SK-N-SH treated with all-trans-retinoic acid at 6 μM for 48 hours (cell line): ENCODE results near the gene ADAP2.
A peak's percentile ranks its signal among the peaks of the same experiment; 100 is the strongest.

ENCODE experiments used
- ATAC-seq: fragments of 200-7000 bp; cut with Tn5 transposase; 3 replicates; pipeline ENCODE4 v1.9.1; 2020; ENCODE audit warnings: mild to moderate bottlenecking, moderate library complexity
- ARNTL ChIP-seq: fragments of 450-650 bp; formaldehyde crosslinking; IDR thresholded peaks from 2 replicates; pipeline ENCODE4 v1.5.0; 2020; ENCODE audit warnings: low read depth, mild to moderate bottlenecking, moderate library complexity, borderline replicate concordance
- BACH2 ChIP-seq: fragments of 250-450 bp; sonication (Bioruptor Pico); IDR thresholded peaks from 2 replicates; pipeline ENCODE4 v1.9.0; 2021; ENCODE audit warnings: mild to moderate bottlenecking, borderline replicate concordance
- CREB5 ChIP-seq: fragments of 250-450 bp; sonication (Bioruptor Pico); IDR thresholded peaks from 2 replicates; pipeline ENCODE4 v1.5.1; 2020; ENCODE audit warnings: low read depth, mild to moderate bottlenecking, moderate library complexity
- CSDC2 ChIP-seq: fragments of 250-450 bp; sonication (Bioruptor Pico); IDR thresholded peaks from 2 replicates; pipeline ENCODE4 v1.5.0; 2020; ENCODE audit warnings: mild to moderate bottlenecking, moderate library complexity
- CSRNP3 ChIP-seq: fragments of 250-450 bp; sonication (Bioruptor Pico); IDR thresholded peaks from 2 replicates; pipeline ENCODE4 v1.5.1; 2021; ENCODE audit warnings: mild to moderate bottlenecking, moderate library complexity
- ESRRG ChIP-seq: fragments of 250-450 bp; sonication (Bioruptor Pico); IDR thresholded peaks from 2 replicates; pipeline ENCODE4 v1.6.1; 2021; ENCODE audit warnings: mild to moderate bottlenecking
- GLIS3 ChIP-seq: fragments of 250-450 bp; sonication (Bioruptor Pico); IDR thresholded peaks from 2 replicates; pipeline ENCODE4 v1.5.0; 2020; ENCODE audit warnings: mild to moderate bottlenecking, moderate library complexity
- ISL1 ChIP-seq: fragments of 250-450 bp; sonication (Bioruptor Pico); IDR thresholded peaks from 2 replicates; pipeline ENCODE4 v2.1.2; 2022; ENCODE audit warnings: mild to moderate bottlenecking, moderate library complexity
- OSR1 ChIP-seq: fragments of 250-450 bp; sonication (Bioruptor Pico); IDR thresholded peaks from 2 replicates; pipeline ENCODE4 v1.8.0; 2022; ENCODE audit warnings: moderate library complexity, mild to moderate bottlenecking, inconsistent platforms
- PATZ1 ChIP-seq: fragments of 250-450 bp; sonication (Bioruptor Pico); IDR thresholded peaks from 2 replicates; pipeline ENCODE4 v1.8.0; 2020; ENCODE audit warnings: mild to moderate bottlenecking, moderate library complexity, borderline replicate concordance
- POU6F1 ChIP-seq: fragments of 250-450 bp; sonication (Bioruptor Pico); IDR thresholded peaks from 2 replicates; pipeline ENCODE4 v1.8.0; 2021; ENCODE audit warnings: low read depth, mild to moderate bottlenecking, moderate library complexity, borderline replicate concordance
- PPARA ChIP-seq: fragments of 250-450 bp; sonication (Bioruptor Pico); IDR thresholded peaks from 2 replicates; pipeline ENCODE4 v1.5.0; 2020; ENCODE audit warnings: mild to moderate bottlenecking, borderline replicate concordance
- RARB ChIP-seq: fragments of 250-450 bp; sonication (Bioruptor Pico); IDR thresholded peaks from 2 replicates; pipeline ENCODE4 v1.8.0; 2021; ENCODE audit warnings: mild to moderate bottlenecking, moderate library complexity
- SNAI2 ChIP-seq: fragments of 250-450 bp; sonication (Bioruptor Pico); IDR thresholded peaks from 2 replicates; pipeline ENCODE4 v1.5.0; 2020; ENCODE audit warnings: mild to moderate bottlenecking, moderate library complexity
- TCF4 ChIP-seq: fragments of 250-450 bp; sonication (Bioruptor Pico); IDR thresholded peaks from 2 replicates; pipeline ENCODE4 v1.8.0; 2021; ENCODE audit warnings: mild to moderate bottlenecking, moderate library complexity, borderline replicate concordance
- TOX ChIP-seq: fragments of 250-450 bp; sonication (Bioruptor Pico); IDR thresholded peaks from 2 replicates; pipeline ENCODE4 v1.8.0; 2021; ENCODE audit warnings: mild to moderate bottlenecking, moderate library complexity, borderline replicate concordance
- TSHZ2 ChIP-seq: fragments of 250-450 bp; sonication (Bioruptor Pico); IDR thresholded peaks from 2 replicates; pipeline ENCODE4 v1.5.0; 2020; ENCODE audit warnings: mild to moderate bottlenecking, moderate library complexity
- ZC3H10 ChIP-seq: fragments of 250-450 bp; sonication (Bioruptor Pico); IDR thresholded peaks from 2 replicates; pipeline ENCODE4 v1.5.1; 2021; ENCODE audit warnings: mild to moderate bottlenecking, moderate library complexity
- ZFP3 ChIP-seq: fragments of 250-450 bp; sonication (Bioruptor Pico); IDR thresholded peaks from 2 replicates; pipeline ENCODE4 v1.5.0; 2020; ENCODE audit warnings: mild to moderate bottlenecking, moderate library complexity
- ZNF565 ChIP-seq: fragments of 450-650 bp; formaldehyde crosslinking; conservative IDR thresholded peaks from 2 replicates; pipeline ENCODE4 v1.5.0; 2020; ENCODE audit warnings: low read depth, mild to moderate bottlenecking, moderate library complexity
- ZNF70 ChIP-seq: fragments of 450-650 bp; formaldehyde crosslinking; IDR thresholded peaks from 2 replicates; pipeline ENCODE4 v1.5.0; 2020; ENCODE audit warnings: mild to moderate bottlenecking, moderate library complexity
- ZNF8 ChIP-seq: fragments of 450-650 bp; formaldehyde crosslinking; IDR thresholded peaks from 2 replicates; pipeline ENCODE4 v1.5.0; 2020; ENCODE audit warnings: mild to moderate bottlenecking, moderate library complexity

Gene ADAP2

GRCh38 chr17:30894236-30894635, 27.5 kb upstream of the ADAP2 start:
- TF ChIP-seq GLIS3 (CRISPR knock-in tag) (no peak), ZC3H10 (CRISPR knock-in tag) (no peak), CREB5 (no peak), SNAI2 (CRISPR knock-in tag) (no peak)

GRCh38 chr17:30897311-30897710, 24.4 kb upstream of the ADAP2 start:
- no peak for TF ChIP-seq GLIS3 (CRISPR knock-in tag)
- no peak for TF ChIP-seq TSHZ2 (CRISPR knock-in tag)
- no peak for TF ChIP-seq OSR1 (CRISPR knock-in tag)
- no peak for TF ChIP-seq ZNF8 (CRISPR knock-in tag)
- no peak for TF ChIP-seq RARB (CRISPR knock-in tag)
- TF ChIP-seq ZNF70 (CRISPR knock-in tag), result no peak
- no peak for TF ChIP-seq TCF4 (CRISPR knock-in tag)
- TF ChIP-seq BACH2 (CRISPR knock-in tag), result no peak
- no peak for TF ChIP-seq ZFP3 (CRISPR knock-in tag)
- no peak for TF ChIP-seq ZC3H10 (CRISPR knock-in tag)
- TF ChIP-seq CSDC2, result no peak
- TF ChIP-seq ESRRG (CRISPR knock-in tag), result no peak
- TF ChIP-seq CSRNP3 (CRISPR knock-in tag), result no peak
- TF ChIP-seq CREB5, result no peak
- no peak for TF ChIP-seq PPARA
- no peak for TF ChIP-seq POU6F1 (CRISPR knock-in tag)
- no peak for TF ChIP-seq ZNF565
- no peak for TF ChIP-seq ARNTL (CRISPR knock-in tag)
- no peak for TF ChIP-seq ISL1 (CRISPR knock-in tag)
- TF ChIP-seq TOX, result no peak
- TF ChIP-seq, all 23 proteins: peak for 0
- no peak for ATAC-seq

More at GRCh38 chr17:30894236-30894635, 27.5 kb upstream of the ADAP2 start:
- ATAC-seq, result no peak

- peak; percentile 67 for ATAC-seq
- TF ChIP-seq ZNF8 (CRISPR knock-in tag) (no peak), RARB (CRISPR knock-in tag) (no peak), ARNTL (CRISPR knock-in tag) (no peak), SNAI2 (CRISPR knock-in tag) (no peak), PATZ1 (no peak), ZNF565 (no peak), CSDC2 (no peak), PPARA (no peak), ESRRG (CRISPR knock-in tag) (no peak)
These were observed 16.0 kb upstream of the ADAP2 start for GRCh38 chr17:30905742-30906100.
